GM12873 (cell line): ENCODE measurements around the gene SPOCK3.

Source experiments
- TF ChIP-seq, protein P1 (sequence below): IDR thresholded peaks from 2 replicates; pipeline ENCODE4 v1.5.1; 2012; ENCODE audit warnings: low read depth, mild to moderate bottlenecking, moderate library complexity, low read length, control low read depth; ENCODE audit not compliant: insufficient read depth; ENCODE audit errors: missing control alignments

SPOCK3 gene

DNA sequence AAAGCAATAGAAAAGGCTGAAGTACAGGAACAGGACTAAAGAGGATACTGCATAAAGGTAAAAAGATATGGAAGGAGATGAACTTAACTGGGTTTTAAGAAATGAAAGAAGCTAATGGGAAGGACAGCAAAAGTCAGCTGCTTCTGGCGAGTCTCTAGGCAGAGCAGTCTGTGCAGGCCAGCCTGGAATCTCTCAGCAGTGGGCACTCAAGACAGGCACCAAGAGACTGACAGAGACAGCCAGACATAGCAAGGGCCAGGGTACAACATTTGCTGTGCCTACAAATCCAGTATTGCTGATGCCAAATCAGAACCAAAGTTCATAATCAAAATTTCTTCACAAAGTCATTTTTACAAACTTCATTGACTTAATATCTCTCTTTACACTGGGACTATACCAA lies 62.4 kb downstream of the SPOCK3 start:
- TF ChIP-seq, protein P1, sequence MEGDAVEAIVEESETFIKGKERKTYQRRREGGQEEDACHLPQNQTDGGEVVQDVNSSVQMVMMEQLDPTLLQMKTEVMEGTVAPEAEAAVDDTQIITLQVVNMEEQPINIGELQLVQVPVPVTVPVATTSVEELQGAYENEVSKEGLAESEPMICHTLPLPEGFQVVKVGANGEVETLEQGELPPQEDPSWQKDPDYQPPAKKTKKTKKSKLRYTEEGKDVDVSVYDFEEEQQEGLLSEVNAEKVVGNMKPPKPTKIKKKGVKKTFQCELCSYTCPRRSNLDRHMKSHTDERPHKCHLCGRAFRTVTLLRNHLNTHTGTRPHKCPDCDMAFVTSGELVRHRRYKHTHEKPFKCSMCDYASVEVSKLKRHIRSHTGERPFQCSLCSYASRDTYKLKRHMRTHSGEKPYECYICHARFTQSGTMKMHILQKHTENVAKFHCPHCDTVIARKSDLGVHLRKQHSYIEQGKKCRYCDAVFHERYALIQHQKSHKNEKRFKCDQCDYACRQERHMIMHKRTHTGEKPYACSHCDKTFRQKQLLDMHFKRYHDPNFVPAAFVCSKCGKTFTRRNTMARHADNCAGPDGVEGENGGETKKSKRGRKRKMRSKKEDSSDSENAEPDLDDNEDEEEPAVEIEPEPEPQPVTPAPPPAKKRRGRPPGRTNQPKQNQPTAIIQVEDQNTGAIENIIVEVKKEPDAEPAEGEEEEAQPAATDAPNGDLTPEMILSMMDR = no peak

DNA sequence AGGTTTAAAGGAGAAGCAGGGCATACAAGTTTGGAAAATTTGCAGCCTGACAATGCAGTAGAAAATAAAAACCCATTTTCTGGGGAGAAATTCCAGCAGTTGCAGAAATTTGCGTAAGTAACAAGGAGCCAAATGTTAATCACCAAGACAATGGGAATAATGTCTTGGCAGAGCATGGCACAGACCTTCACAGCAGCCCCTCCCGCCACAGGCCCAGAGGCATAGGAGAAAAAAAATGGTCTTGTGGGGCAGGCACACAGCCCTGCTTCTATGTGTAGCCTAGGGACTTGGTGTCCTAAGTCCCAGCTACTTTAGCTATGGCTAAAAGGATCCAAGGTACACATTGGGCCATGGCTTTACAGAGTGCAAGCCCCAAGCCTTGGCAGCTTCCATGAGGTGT lies 65.7 kb downstream of the SPOCK3 start:
- TF ChIP-seq, protein P1 = no peak

DNA sequence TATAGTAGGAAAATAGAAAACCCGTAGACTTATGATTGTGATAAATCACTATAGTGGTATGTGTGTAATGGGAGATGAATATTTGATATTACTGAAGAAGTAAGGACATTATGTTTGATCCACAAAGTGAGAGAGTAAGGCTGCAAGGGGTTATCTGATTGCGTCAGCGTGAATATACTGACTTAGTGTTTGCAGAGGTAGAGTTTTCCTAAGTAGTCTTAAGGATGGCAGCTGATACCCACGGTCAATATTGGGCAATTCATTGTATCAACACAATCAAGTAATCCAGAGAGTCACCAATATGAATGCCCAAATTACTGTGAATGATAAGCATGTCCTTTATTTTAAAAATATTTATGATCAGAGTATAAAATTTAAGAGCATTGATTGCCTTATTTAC lies 83.7 kb downstream of the SPOCK3 start:
- TF ChIP-seq, protein P1 = no peak

DNA sequence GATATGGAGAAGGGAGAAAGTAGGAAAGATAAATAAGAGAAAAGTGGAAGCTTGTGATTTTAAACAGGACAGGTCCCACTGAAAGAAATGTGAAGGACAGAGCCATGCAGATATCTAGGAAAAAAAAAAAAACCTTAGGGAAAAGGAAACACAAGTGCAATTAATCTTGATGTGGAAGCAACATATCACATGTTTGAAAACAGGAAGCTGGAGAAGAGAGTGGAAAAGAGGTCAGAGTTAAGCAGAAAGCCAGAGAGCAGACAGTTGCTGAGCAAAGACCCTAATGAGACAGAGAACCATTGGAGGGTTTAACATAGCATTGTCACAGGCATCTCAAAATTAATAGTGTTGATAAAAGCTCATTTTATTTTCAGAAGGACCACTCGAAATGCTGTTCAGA lies 89.7 kb downstream of the SPOCK3 start:
- TF ChIP-seq, protein P1 = no peak

DNA sequence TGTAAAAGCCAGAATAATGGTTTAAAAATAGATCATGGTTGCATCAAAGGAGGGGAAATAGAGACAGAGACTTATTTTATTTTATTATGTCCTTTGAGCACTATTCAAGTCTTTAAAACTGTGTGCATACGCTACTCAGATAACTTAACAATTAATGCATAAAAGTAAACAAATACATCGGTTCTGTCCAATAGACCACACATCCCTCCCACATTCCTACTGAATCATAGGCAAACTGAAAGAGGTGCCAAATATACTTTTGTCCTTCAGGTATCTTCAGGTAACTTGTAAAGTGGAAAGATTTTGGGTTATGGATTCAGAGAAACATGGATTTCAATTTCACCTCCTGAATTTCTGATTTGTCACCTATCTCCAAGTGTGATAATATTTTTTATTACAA lies 91.3 kb downstream of the SPOCK3 start:
- TF ChIP-seq, protein P1 = no peak

DNA sequence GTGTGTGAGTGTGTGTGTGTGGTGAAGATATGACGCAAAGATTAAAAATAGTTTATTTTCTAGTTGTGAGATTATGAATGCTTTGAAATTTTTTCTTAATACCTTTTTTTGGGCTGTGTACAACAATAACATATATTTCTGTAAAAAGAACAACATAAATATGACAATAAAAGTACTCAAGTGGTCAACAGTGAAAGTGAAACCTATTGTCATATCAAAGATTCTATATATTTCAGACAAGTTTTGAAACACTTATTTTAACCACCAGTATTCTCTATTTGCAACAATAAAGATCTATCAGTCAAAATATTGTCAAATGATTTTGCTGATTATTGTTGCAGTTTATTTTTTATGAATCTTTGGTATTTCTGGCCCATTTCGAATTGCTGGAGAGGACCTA lies 98.0 kb downstream of the SPOCK3 start:
- TF ChIP-seq, protein P1 = no peak

DNA sequence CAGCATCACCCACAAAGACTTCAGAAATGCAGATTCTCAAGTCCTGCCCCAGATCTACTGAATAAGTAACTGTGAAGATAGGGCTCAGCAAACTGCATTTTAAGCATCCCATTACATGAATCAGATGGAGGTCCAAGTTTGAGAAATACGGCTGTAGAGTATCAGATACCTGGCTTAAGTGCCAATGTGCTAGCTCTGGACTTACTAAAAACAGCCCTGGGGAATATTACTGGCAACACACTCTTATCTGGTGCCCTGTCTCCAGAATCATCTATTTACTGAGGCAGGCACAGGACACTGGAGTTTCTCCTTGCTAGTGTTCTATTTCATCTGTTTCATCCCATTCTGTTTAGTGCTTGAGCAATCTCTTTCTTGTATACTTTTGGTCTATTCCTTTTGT lies 105.1 kb downstream of the SPOCK3 start:
- TF ChIP-seq, protein P1 = no peak
